ENCODE results near the gene APOL5. TPM values are rescaled to one million over a fixed set of nuclear protein-coding genes. Genes with fewer than 3 reads are reported as not detected.

APOL5 gene
- total RNA-seq, 2 donors from 2014 or later, result not detected

- no peak for DNase-seq (ENCODE audit: low spot score)
- intact Hi-C loops (cut with DNase I), result no loop called here
- TF ChIP-seq CTCF (IDR thresholded peaks at IDR 0.05) (no peak), POLR2A (IDR thresholded peaks at IDR 0.05) (no peak), POLR2AphosphoS5 (IDR thresholded peaks at IDR 0.05) (no peak)
- no peaks in the 10 kb centered on the region for H3K4me1 ChIP-seq (replicated peaks)
- no peaks in the 10 kb centered on the region for H3K36me3 ChIP-seq
- WGBS, result 84% methylated on average over 12 of the region's 12 CpGs
- H3K9me3 ChIP-seq, result no peaks in the 10 kb centered on the region
- H3K4me3 ChIP-seq, result no peak overlapping the region
- no peaks in the 10 kb centered on the region for H3K27me3 ChIP-seq (replicated peaks; ENCODE audit: insufficient read depth)
- no peak overlapping the region for H3K27ac ChIP-seq
These were observed 21.6 kb downstream of the APOL5 start for GRCh38 chr22:35739076-35739930.

GRCh38 chr22:35739931-35740380 is 22.3 kb downstream of the APOL5 start:
- no peaks in the 10 kb centered on the region for H3K27me3 ChIP-seq (replicated peaks; ENCODE audit: insufficient read depth)
- TF ChIP-seq POLR2A (IDR thresholded peaks at IDR 0.05) (no peak), POLR2AphosphoS5 (IDR thresholded peaks at IDR 0.05) (no peak)
- DNase-seq (ENCODE audit: low spot score), result no peak
- 45% methylated on average over 3 of the region's 3 CpGs for WGBS
- no peaks in the 10 kb centered on the region for H3K36me3 ChIP-seq
- H3K9me3 ChIP-seq, result no peaks in the 10 kb centered on the region
- intact Hi-C loops (cut with DNase I), result no loop called here
- no peak overlapping the region for H3K4me3 ChIP-seq
- no peaks in the 10 kb centered on the region for H3K4me1 ChIP-seq (replicated peaks)
- H3K27ac ChIP-seq, result no peak overlapping the region

- Histone ChIP-seq H3K36me3 (no peaks in the 10 kb centered on the region), H3K27me3 (replicated peaks; ENCODE audit: insufficient read depth) (no peaks in the 10 kb centered on the region), H3K27ac (no peak overlapping the region), H3K9me3 (no peaks in the 10 kb centered on the region), H3K4me1 (replicated peaks) (no peaks in the 10 kb centered on the region), H3K4me3 (no peak overlapping the region)
- 30% methylated on average over 1 of the region's 1 CpG for WGBS
- TF ChIP-seq POLR2AphosphoS5 (IDR thresholded peaks at IDR 0.05), result no peak
- no peak for DNase-seq (ENCODE audit: low spot score)
- intact Hi-C loops (cut with DNase I), result no loop called here
These were observed 22.9 kb downstream of the APOL5 start for GRCh38 chr22:35740616-35741015.

GRCh38 chr22:35742342-35743100 is 24.8 kb downstream of the APOL5 start:
- WGBS, result 81% methylated on average over 9 of the region's 9 CpGs

GRCh38 chr22:35743326-35743860 is 25.7 kb downstream of the APOL5 start:
- Histone ChIP-seq H3K27ac (no peak overlapping the region), H3K27me3 (replicated peaks; ENCODE audit: insufficient read depth) (no peaks in the 10 kb centered on the region), H3K36me3 (no peaks in the 10 kb centered on the region), H3K9me3 (no peaks in the 10 kb centered on the region), H3K4me1 (replicated peaks) (no peaks in the 10 kb centered on the region), H3K4me3 (no peak overlapping the region)
- 58% methylated on average over 6 of the region's 6 CpGs for WGBS
- no peak for DNase-seq (ENCODE audit: low spot score)
- intact Hi-C loops (cut with DNase I), result no loop called here
- no peak for TF ChIP-seq CTCF (IDR thresholded peaks at IDR 0.05)
- no peak for TF ChIP-seq POLR2A (IDR thresholded peaks at IDR 0.05)
- TF ChIP-seq POLR2AphosphoS5 (IDR thresholded peaks at IDR 0.05), result no peak

More at GRCh38 chr22:35742342-35743100, 24.8 kb downstream of the APOL5 start:
- no peaks in the 10 kb centered on the region for H3K27me3 ChIP-seq (replicated peaks; ENCODE audit: insufficient read depth)
- H3K36me3 ChIP-seq, result no peaks in the 10 kb centered on the region
- H3K4me3 ChIP-seq, result no peak overlapping the region
- H3K9me3 ChIP-seq, result no peaks in the 10 kb centered on the region
- TF ChIP-seq POLR2A (IDR thresholded peaks at IDR 0.05) (no peak), POLR2AphosphoS5 (IDR thresholded peaks at IDR 0.05) (no peak), CTCF (IDR thresholded peaks at IDR 0.05) (no peak)
- DNase-seq (ENCODE audit: low spot score), result no peak
- intact Hi-C loops (cut with DNase I), result no loop called here
- H3K27ac ChIP-seq, result no peak overlapping the region
- H3K4me1 ChIP-seq (replicated peaks), result no peaks in the 10 kb centered on the region
